Endothelial cell of umbilical vein (primary cell): ENCODE data around the gene SMTNL1. TPM values are rescaled to one million over a fixed set of nuclear protein-coding genes. Genes with fewer than 3 reads are reported as not detected.

ENCODE experiments used
- BruUV-seq: library from RNA; stranded (reverse); fragments of 400-500 nt; replicated peaks from 2 replicates; lab custom pipeline; 2021; lab: Mats Ljungman, UMichigan
- CTCF ChIA-PET: fragments of 300-600, 350-600 bp; sonication (Branson Sonifier 250); formaldehyde crosslinking; loops from one replicate; lab custom pipeline; 2021; ENCODE audit warnings: antibody characterized with exemption, inconsistent platforms; lab: Charles Lee
- POLR2A ChIA-PET: fragments of 300-600, 350-600 bp; sonication (Branson Sonifier 250); formaldehyde crosslinking; loops from one replicate; lab custom pipeline; 2021; ENCODE audit warnings: antibody characterized with exemption, inconsistent platforms; lab: Charles Lee
- DNase-seq: peaks from one replicate; pipeline ENCODE4 v3.0.0-alpha.2; 2011; ENCODE audit warnings: low read depth, low spot score
- FAIRE-seq: peaks from 2 replicates; lab custom pipeline; 2011; peaks lifted over from hg19 to GRCh38; lab: Jason Lieb, UNC
- H2AFZ ChIP-seq: 2 replicates; pipeline ENCODE4 v1.6.0; 2012; ENCODE audit warnings: low read depth, low read length, control low read depth, inconsistent platforms
- H3K27ac ChIP-seq: 2 replicates; pipeline ENCODE4 v1.5.1; 2011; ENCODE audit warnings: low read depth, mild to moderate bottlenecking, control low read depth, low read length, moderate library complexity; ENCODE audit not compliant: insufficient read depth
- H3K27me3 ChIP-seq, 2 experiments: 2 replicates each; pipeline versions ENCODE4 v1.6.0 to v1.6.1; 2011; ENCODE audit warnings: low read length in 2 of 2, mixed read lengths in 1 of 2; ENCODE audit not compliant: control insufficient read depth in 2 of 2, insufficient read depth in 2 of 2
- H3K36me3 ChIP-seq, 2 experiments: 2 replicates in 1 of 2; 3 replicates in 1 of 2; pipeline ENCODE4 v1.5.1; 2011; ENCODE audit warnings: low read length in 2 of 2, mild to moderate bottlenecking in 1 of 2, moderate library complexity in 1 of 2; ENCODE audit not compliant: control insufficient read depth in 2 of 2, insufficient read depth in 2 of 2; ENCODE audit errors: extremely low read depth in 1 of 2
- H3K4me1 ChIP-seq: 3 replicates; pipeline ENCODE4 v1.5.1; 2011; ENCODE audit warnings: mild to moderate bottlenecking, low read length; ENCODE audit not compliant: control insufficient read depth, insufficient read depth; ENCODE audit errors: extremely low read depth
- H3K4me2 ChIP-seq: 2 replicates; pipeline ENCODE4 v1.6.1; 2011; ENCODE audit warnings: low read length, control low read depth, mixed read lengths; ENCODE audit not compliant: insufficient read depth
- H3K4me3 ChIP-seq, 3 experiments: fragments of 200-600 bp in 1 of 3; sonication (generic), shearing (Covaris generic) in 1 of 3; replicated peaks in 1 of 3; 2 replicates each; pipeline ENCODE4 v1.5.1; 2011 to 2016; ENCODE audit warnings: control low read depth in 3 of 3, low read length in 3 of 3, mild to moderate bottlenecking in 2 of 3, inconsistent platforms in 1 of 3, low read depth in 1 of 3, moderate library complexity in 1 of 3; ENCODE audit not compliant: insufficient read depth in 1 of 3
- H3K79me2 ChIP-seq: 2 replicates; pipeline ENCODE4 v1.6.0; 2012; ENCODE audit warnings: low read length, inconsistent platforms; ENCODE audit not compliant: control insufficient read depth, insufficient read depth
- H3K9ac ChIP-seq: replicated peaks from 2 replicates; pipeline ENCODE3; 2011; ENCODE audit warnings: low read length, control low read depth; ENCODE audit not compliant: insufficient read depth; ENCODE audit errors: extremely low read depth
- H3K9me1 ChIP-seq: replicated peaks from 3 replicates; pipeline ENCODE4 v1.6.0; 2011; ENCODE audit warnings: mild to moderate bottlenecking, low read length; ENCODE audit not compliant: control insufficient read depth, insufficient read depth; ENCODE audit errors: extremely low read depth
- H3K9me3 ChIP-seq: replicated peaks from 2 replicates; pipeline ENCODE4 v1.5.1; 2012; ENCODE audit warnings: low read length, inconsistent platforms; ENCODE audit not compliant: control insufficient read depth, insufficient read depth
- H4K20me1 ChIP-seq: replicated peaks from 2 replicates; pipeline ENCODE3; 2011; ENCODE audit warnings: mild to moderate bottlenecking, low read length; ENCODE audit not compliant: control insufficient read depth, insufficient read depth; ENCODE audit errors: extremely low read depth
- CTCF ChIP-seq, 2 donors: IDR thresholded peaks; 1 replicate in 1 of 2; 2 replicates in 1 of 2; pipeline ENCODE4 v1.5.1; 2011; ENCODE audit warnings: low read length in 2 of 2, mild to moderate bottlenecking in 2 of 2, moderate library complexity in 2 of 2, control low read depth in 1 of 2, inconsistent platforms in 1 of 2, low read depth in 1 of 2; ENCODE audit not compliant: insufficient read depth in 1 of 2; ENCODE audit errors: extremely low read depth in 1 of 2
- EZH2 ChIP-seq: IDR thresholded peaks from 2 replicates; pipeline ENCODE4 v1.6.1; 2012; ENCODE audit warnings: borderline replicate concordance, low read depth, mild to moderate bottlenecking, moderate library complexity, low read length, inconsistent platforms; ENCODE audit not compliant: severe bottlenecking
- FOS ChIP-seq: IDR thresholded peaks from 2 replicates; pipeline ENCODE4 v1.6.1; 2011; ENCODE audit warnings: mild to moderate bottlenecking, low read length, moderate library complexity, borderline replicate concordance; ENCODE audit not compliant: insufficient read depth
- GATA2 ChIP-seq: IDR thresholded peaks from 2 replicates; pipeline ENCODE4 v1.7.0; 2011; ENCODE audit warnings: low read depth, mild to moderate bottlenecking, moderate library complexity, mixed read lengths, low read length; ENCODE audit not compliant: insufficient read length, insufficient read depth
- JUN ChIP-seq: IDR thresholded peaks from 2 replicates; pipeline ENCODE4 v1.6.1; 2011; ENCODE audit warnings: borderline replicate concordance, low read depth; ENCODE audit not compliant: insufficient read length, insufficient read depth
- MYC ChIP-seq: IDR thresholded peaks from one replicate; pipeline ENCODE4 v1.6.1; 2011; ENCODE audit warnings: mild to moderate bottlenecking, low read depth, low read length
- POLR2A ChIP-seq: IDR thresholded peaks from 2 replicates; pipeline ENCODE4 v1.6.1; 2012; ENCODE audit warnings: low read depth, mild to moderate bottlenecking, control low read depth, low read length
- POLR2AphosphoS5 ChIP-seq: IDR thresholded peaks from 2 replicates; pipeline ENCODE4 v1.6.1; 2012; ENCODE audit warnings: low read depth, mild to moderate bottlenecking, control low read depth, low read length, moderate library complexity; ENCODE audit not compliant: insufficient read depth
- dilution Hi-C: fragments of 300-500 bp; cut with MboI; formaldehyde crosslinking; loops from one replicate; pipeline ENCODE4 v1.15.0; 2019; ENCODE audit warnings: low sequenced_read_pairs; ENCODE audit not compliant: extremely low pct_ligation_motif_present
- intact Hi-C: fragments of 100-400 bp; cut with micrococcal nuclease; formaldehyde crosslinking; loops from one replicate; pipeline ENCODE4 v1.10.0; 2022
- polyA plus RNA-seq, 4 experiments: library from polyadenylated mRNA; depleted of rRNA in 3 of 4; stranded (reverse) in 3 of 4; unstranded in 1 of 4; fragments of >200 nt; gene quantifications; 2 replicates each; pipeline versions ENCODE4 v1.2.1 to v1.2.3, GENCODE V29; 2011 to 2012; ENCODE audit warnings: missing spikeins in 1 of 4
- total RNA-seq: library from RNA; stranded (reverse); gene quantifications from 2 replicates; pipeline ENCODE4 v1.2.3, GENCODE V29; 2021
- TF ChIP-seq, protein P1 (sequence below): IDR thresholded peaks from 2 replicates; pipeline ENCODE4 v1.6.1; 2011; ENCODE audit not compliant: insufficient read depth, insufficient read length

The SMTNL1 gene
- total and polyA plus RNA-seq, 2 donors (not counting 3 experiments of a cell fraction or from before 2014, with no cell fraction given) = not detected

DNA sequence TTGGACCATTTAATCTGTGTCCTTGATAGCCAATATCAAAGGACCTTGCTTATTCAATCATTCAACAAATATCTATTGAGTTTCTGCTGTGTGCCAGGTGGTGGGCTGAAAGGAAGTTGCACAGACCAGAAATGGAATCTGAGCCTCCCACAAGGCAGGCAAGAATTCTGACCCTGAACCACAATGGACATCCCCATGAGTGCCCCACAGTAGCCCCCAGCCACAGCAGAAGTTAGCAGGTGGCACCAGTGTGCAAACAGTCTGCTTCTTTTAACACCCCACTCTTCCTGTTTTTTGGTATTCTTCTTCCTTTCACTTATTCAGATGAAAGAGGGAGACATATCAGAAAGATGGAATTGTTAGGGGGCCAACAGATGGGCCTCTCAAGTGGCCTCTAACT is 47.9 kb downstream of the SMTNL1 start:
- Histone ChIP-seq H3K27me3 (no peaks in the 10 kb centered on the region), H3K36me3 (no peaks in the 10 kb centered on the region), H2AFZ (no peak overlapping the region), H3K9me3 (no peaks in the 10 kb centered on the region), H3K9me1 (no peaks in the 10 kb centered on the region), H3K4me2 (no peak overlapping the region), H3K4me3 (no peak overlapping the region), H4K20me1 (no peaks in the 10 kb centered on the region), H3K27ac (no peak overlapping the region), H3K9ac (no peak overlapping the region), H3K79me2 (no peaks in the 10 kb centered on the region), H3K4me1 (no peaks in the 10 kb centered on the region)
- dilution Hi-C loops (no loop called here), intact Hi-C loops (no loop called here)
- CTCF ChIA-PET = no interaction called here
- FAIRE-seq = no peak
- DNase-seq = no peak
- no TSS peak for BruUV-seq
- POLR2A ChIA-PET = no interaction called here
- TF ChIP-seq EZH2 (no peak), JUN (no peak), FOS (no peak)

DNA sequence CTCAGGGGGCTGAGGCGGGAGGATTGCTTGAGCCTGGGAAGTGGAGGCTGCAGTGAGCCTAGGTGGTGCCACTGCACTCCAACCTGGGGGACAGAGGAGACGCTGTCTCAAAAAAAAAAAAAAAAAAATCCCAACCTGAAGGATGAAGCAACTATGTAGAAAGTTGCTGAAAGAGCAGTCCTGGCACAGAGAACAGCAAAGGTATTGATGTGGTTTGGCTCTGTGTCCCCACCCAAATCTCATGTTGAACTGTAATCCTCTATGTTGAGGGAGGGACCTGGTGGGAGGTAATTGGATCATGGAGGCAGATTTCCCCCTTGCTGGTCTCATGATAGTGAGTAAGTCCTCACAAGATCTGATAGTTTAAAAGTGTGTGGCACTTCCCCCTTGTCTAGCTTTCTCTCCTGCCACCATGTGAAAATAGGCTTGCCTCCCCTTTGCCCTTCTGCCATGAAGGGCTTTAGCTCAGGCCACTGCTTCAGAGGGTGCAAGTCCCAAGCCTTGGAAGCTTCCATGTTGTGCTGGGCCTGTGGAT is 49.4 kb downstream of the SMTNL1 start:
- CTCF ChIA-PET = interaction anchor here (1.2 to 1.3 kb wide), 2 partner anchors 9 to 18 kb away, joined by 3 read pairs; no protein-coding TSS in a partner anchor

More for the DNA sequence above, 49.4 kb downstream of the SMTNL1 start:
- Histone ChIP-seq H3K4me2 (no peak overlapping the region), H2AFZ (no peak overlapping the region), H4K20me1 (no peaks in the 10 kb centered on the region), H3K4me1 (no peaks in the 10 kb centered on the region), H3K9ac (no peak overlapping the region), H3K9me3 (no peaks in the 10 kb centered on the region), H3K79me2 (no peaks in the 10 kb centered on the region), H3K27ac (no peak overlapping the region), H3K4me3 (no peak overlapping the region), H3K9me1 (no peaks in the 10 kb centered on the region), H3K27me3 (no peaks in the 10 kb centered on the region), H3K36me3 (no peaks in the 10 kb centered on the region)
- intact Hi-C loops = no loop called here
- BruUV-seq = no TSS peak
- no peak for FAIRE-seq
- dilution Hi-C loops = no loop called here
- TF ChIP-seq MYC (no peak), JUN (no peak), POLR2A (no peak), CTCF (IDR thresholded peaks at IDR 0.05; ENCODE audit: extremely low read depth in 1 of 2, insufficient read depth in 1 of 2, low read depth in 1 of 2, low read length in 2 of 2) (no peak), FOS (no peak), EZH2 (no peak), GATA2 (no peak), POLR2AphosphoS5 (no peak)
- TF ChIP-seq, protein P1, sequence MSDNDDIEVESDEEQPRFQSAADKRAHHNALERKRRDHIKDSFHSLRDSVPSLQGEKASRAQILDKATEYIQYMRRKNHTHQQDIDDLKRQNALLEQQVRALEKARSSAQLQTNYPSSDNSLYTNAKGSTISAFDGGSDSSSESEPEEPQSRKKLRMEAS = no peak
- POLR2A ChIA-PET = no interaction called here
- no peak for DNase-seq
